ENCODE results near the gene TBC1D3C. TPM values are rescaled to one million over a fixed set of nuclear protein-coding genes. Genes with fewer than 3 reads are reported as not detected.
"Not testable (repeated sequence)": the region's sequence is repeated elsewhere in the genome, so short reads cannot be mapped to it uniquely, and the experiment has no call there.

Gene TBC1D3C
- total RNA-seq: 10 to 100 TPM in 1 of 2 donors, 1 to 10 TPM in 1; 4.7 to 10.3 TPM

- H3K4me3 Mint-ChIP-seq; H3K27ac Mint-ChIP-seq; H3K9me3 Mint-ChIP-seq; ATAC-seq (replicated peaks in 1 of 2); H3K4me1 Mint-ChIP-seq (ENCODE audit: low read depth); DNase-seq; H3K36me3 Mint-ChIP-seq (ENCODE audit: insufficient read depth in 2 of 2); H3K27me3 Mint-ChIP-seq (ENCODE audit: low read depth): not testable (repeated sequence)
Measured at GRCh38 chr17:38068534-38068933, at the start of gene TBC1D3C. Gene TBC1D3C (minus strand): TSS chr17:38068634. CDS start chr17:38067066, 1,568 bp downstream.

DNA sequence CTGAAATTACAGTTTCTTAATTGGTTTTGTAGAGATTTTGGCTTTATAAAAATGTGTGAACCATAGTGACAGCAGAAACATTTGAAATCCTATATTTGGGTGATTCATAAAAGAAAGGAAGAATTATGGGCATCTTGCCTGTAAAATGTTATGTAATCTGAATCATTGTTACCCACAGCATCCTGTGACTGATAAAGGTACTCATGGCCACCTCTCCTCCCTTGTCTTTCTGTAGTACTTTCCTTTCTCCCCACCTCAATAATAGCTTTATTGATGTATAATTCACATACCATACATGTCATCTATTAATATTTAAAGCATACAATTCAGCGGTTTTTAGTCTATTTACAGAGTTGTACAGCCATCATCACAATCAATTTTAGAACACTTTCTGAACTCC lies 30.8 kb upstream of the TBC1D3C start:
- not testable (repeated sequence) for H3K27me3 Mint-ChIP-seq (ENCODE audit: low read depth); H3K4me3 Mint-ChIP-seq; H3K27ac Mint-ChIP-seq; DNase-seq; H3K9me3 Mint-ChIP-seq; H3K4me1 Mint-ChIP-seq (ENCODE audit: low read depth); H3K36me3 Mint-ChIP-seq (ENCODE audit: insufficient read depth in 2 of 2)
- ATAC-seq (replicated peaks in 1 of 2): peak in 1 of 2 donors; percentile 54

GRCh38 chr17:38094059-38094694 lies 25.7 kb upstream of the TBC1D3C start:
- H3K27me3 Mint-ChIP-seq (ENCODE audit: low read depth); DNase-seq; H3K9me3 Mint-ChIP-seq; ATAC-seq (replicated peaks in 1 of 2); H3K4me1 Mint-ChIP-seq (ENCODE audit: low read depth); H3K36me3 Mint-ChIP-seq (ENCODE audit: insufficient read depth in 2 of 2); H3K27ac Mint-ChIP-seq; H3K4me3 Mint-ChIP-seq: not testable (repeated sequence)

DNA sequence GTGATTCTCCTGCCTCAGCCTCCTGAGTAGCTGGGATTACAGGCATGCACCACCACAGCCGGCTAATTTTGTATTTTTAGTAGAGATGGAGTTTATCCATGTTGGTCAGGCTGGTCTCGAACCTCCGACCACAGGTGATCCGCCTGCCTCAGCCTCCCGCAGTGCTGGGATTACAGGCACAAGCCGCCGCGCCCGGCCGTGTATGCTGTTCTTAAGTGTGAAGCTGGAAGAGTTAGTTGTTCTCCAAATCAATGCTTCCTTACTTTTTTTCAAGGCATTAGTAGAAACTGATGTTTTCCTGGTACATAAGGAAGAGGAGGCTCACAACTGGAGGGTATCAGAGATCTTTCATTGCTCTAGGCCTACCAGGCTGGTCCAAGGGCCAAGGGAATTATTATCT lies 19.7 kb upstream of the TBC1D3C start:
- H3K4me3 Mint-ChIP-seq; DNase-seq; H3K4me1 Mint-ChIP-seq (ENCODE audit: low read depth); H3K9me3 Mint-ChIP-seq; H3K27ac Mint-ChIP-seq; H3K36me3 Mint-ChIP-seq (ENCODE audit: insufficient read depth in 2 of 2); ATAC-seq (replicated peaks in 1 of 2); H3K27me3 Mint-ChIP-seq (ENCODE audit: low read depth): not testable (repeated sequence)

DNA sequence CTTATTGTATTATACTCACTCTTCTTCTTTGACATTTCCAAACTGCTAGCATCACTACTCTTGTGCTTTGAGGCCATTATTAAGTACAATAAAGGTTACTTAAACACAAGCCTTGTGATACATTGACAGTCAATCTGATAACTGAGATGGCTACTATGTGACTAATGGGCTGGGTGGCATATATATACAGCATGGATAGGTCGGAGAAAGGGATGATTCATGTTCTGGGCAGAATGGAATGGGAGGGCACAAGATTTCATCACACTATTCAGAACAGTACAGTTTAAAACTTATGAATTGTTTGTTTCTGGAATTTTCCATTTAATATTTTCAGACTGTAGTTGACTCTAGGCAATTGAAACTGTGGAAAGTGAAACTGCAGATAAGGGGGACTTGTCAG lies 18.9 kb upstream of the TBC1D3C start:
- H3K4me1 Mint-ChIP-seq (ENCODE audit: low read depth); H3K36me3 Mint-ChIP-seq (ENCODE audit: insufficient read depth in 2 of 2); DNase-seq; H3K27me3 Mint-ChIP-seq (ENCODE audit: low read depth); H3K27ac Mint-ChIP-seq; H3K9me3 Mint-ChIP-seq; H3K4me3 Mint-ChIP-seq: not testable (repeated sequence)
- peak in 1 of 2 donors; percentile 49 for ATAC-seq (replicated peaks in 1 of 2)

Other genes starting within 250 kb of the TBC1D3C start
- not detected for gene TBC1D3K, start 144.2 kb downstream of the TBC1D3C start, total RNA-seq
- gene TBC1D3L, start 79.6 kb downstream of the TBC1D3C start, total RNA-seq: 10 to 100 TPM; 23.7 to 26.1 TPM
- gene TBC1D3D, start 64.7 kb downstream of the TBC1D3C start, total RNA-seq: 10 to 100 TPM in 1 of 2 donors, 1 to 10 TPM in 1; 3.1 to 16.9 TPM
- gene TBC1D3E, start 59.3 kb upstream of the TBC1D3C start, total RNA-seq: not detected
- gene TBC1D3, start 123.9 kb upstream of the TBC1D3C start, total RNA-seq: not detected
- 10 to 100 TPM; 54.9 to 67.1 TPM for gene MRPL45, start 228.5 kb upstream of the TBC1D3C start, total RNA-seq